GM21723 (cell line): ENCODE measurements around the gene SLC35A2.
"Not testable (repeated sequence)": the region's sequence is repeated elsewhere in the genome, so short reads cannot be mapped to it uniquely, and the experiment has no call there.

Source experiments
- ATAC-seq: cut with Tn5 transposase; IDR thresholded peaks from one replicate; pipeline ENCODE4 v1.9.1; 2021; ENCODE audit warnings: mild to moderate bottlenecking, moderate library complexity; ENCODE audit not compliant: unreplicated experiment

SLC35A2 gene

GRCh38 chrX:48903290-48903689 is 8.2 kb downstream of the SLC35A2 start:
- ATAC-seq, result no peak

- ATAC-seq, result no peak
Measured at GRCh38 chrX:48902776-48903175, 8.7 kb downstream of the SLC35A2 start.

- no peak for ATAC-seq
Measured at GRCh38 chrX:48902135-48902534, 9.3 kb downstream of the SLC35A2 start.

- no peak for ATAC-seq
Measured at GRCh38 chrX:48901069-48901468, 10.4 kb downstream of the SLC35A2 start.

- no peak for ATAC-seq
Measured at GRCh38 chrX:48899078-48899410, 12.4 kb downstream of the SLC35A2 start.

GRCh38 chrX:48897625-48898306 is 13.7 kb downstream of the SLC35A2 start, which contains the start of the genes PQBP1 and TIMM17B:
PQBP1 (plus strand) TSS chrX:48897930; CDS start chrX:48898510, 580 bp downstream.
TIMM17B (minus strand) TSS chrX:48897768; CDS start chrX:48897749, 19 bp downstream.
- peak; percentile 83 for ATAC-seq

GRCh38 chrX:48897157-48897624 is 14.3 kb downstream of the SLC35A2 start:
- peak; percentile 21 for ATAC-seq

GRCh38 chrX:48896611-48897011 is 14.8 kb downstream of the SLC35A2 start:
- ATAC-seq, result no peak

- ATAC-seq, result no peak
Measured at GRCh38 chrX:48894891-48895290, 16.6 kb downstream of the SLC35A2 start.

- no peak for ATAC-seq
Measured at GRCh38 chrX:48893556-48894348, 17.7 kb downstream of the SLC35A2 start.

- ATAC-seq, result no peak
Measured at GRCh38 chrX:48892896-48893295, 18.6 kb downstream of the SLC35A2 start.

GRCh38 chrX:48891402-48892288 is 19.8 kb downstream of the SLC35A2 start:
- peak; percentile 79 for ATAC-seq

GRCh38 chrX:48890934-48891401 is 20.5 kb downstream of the SLC35A2 start:
- peak; percentile 43 for ATAC-seq

- ATAC-seq, result no peak
Measured at GRCh38 chrX:48890296-48890925, 21.0 kb downstream of the SLC35A2 start.

- ATAC-seq, result not testable (repeated sequence)
Measured at GRCh38 chrX:48886586-48886985, 24.9 kb downstream of the SLC35A2 start.

GRCh38 chrX:48883729-48884128 is 27.7 kb downstream of the SLC35A2 start:
- no peak for ATAC-seq

- not testable (repeated sequence) for ATAC-seq
Measured at GRCh38 chrX:48876944-48877343, 34.5 kb downstream of the SLC35A2 start.

GRCh38 chrX:48872017-48872416 is 39.4 kb downstream of the SLC35A2 start:
- not testable (repeated sequence) for ATAC-seq

GRCh38 chrX:48864210-48864609 is 47.2 kb downstream of the SLC35A2 start:
- no peak for ATAC-seq

- no peak for ATAC-seq
Measured at GRCh38 chrX:48854898-48855297, 56.5 kb downstream of the SLC35A2 start.
